Body of pancreas (tissue), 4 donors: ENCODE results near the gene COPZ1.
A peak's percentile ranks its signal among the peaks of the same experiment; 100 is the strongest.

ENCODE experiments used
- POLR2A ChIP-seq, 3 donors: fragments of 450-650 bp; IDR thresholded peaks; one replicate each; pipeline ENCODE4 v1.6.1; 2016; ENCODE audit warnings: antibody characterized with exemption in 3 of 3, mild to moderate bottlenecking in 2 of 3
- TF ChIP-seq, protein P1 (sequence below), 7 experiments: fragments of 450-650 bp in 4 of 7; fragments of 200-600 bp in 3 of 7; sonication (generic) in 3 of 7; IDR thresholded peaks; one replicate each; pipeline ENCODE4 v1.5.1; 2016 to 2019; ENCODE audit warnings: antibody characterized with exemption in 7 of 7

GRCh38 chr12:54384591-54385041 lies 59.7 kb downstream of the COPZ1 start, which contains the start of gene ZNF385A:
- TF ChIP-seq, protein P1, sequence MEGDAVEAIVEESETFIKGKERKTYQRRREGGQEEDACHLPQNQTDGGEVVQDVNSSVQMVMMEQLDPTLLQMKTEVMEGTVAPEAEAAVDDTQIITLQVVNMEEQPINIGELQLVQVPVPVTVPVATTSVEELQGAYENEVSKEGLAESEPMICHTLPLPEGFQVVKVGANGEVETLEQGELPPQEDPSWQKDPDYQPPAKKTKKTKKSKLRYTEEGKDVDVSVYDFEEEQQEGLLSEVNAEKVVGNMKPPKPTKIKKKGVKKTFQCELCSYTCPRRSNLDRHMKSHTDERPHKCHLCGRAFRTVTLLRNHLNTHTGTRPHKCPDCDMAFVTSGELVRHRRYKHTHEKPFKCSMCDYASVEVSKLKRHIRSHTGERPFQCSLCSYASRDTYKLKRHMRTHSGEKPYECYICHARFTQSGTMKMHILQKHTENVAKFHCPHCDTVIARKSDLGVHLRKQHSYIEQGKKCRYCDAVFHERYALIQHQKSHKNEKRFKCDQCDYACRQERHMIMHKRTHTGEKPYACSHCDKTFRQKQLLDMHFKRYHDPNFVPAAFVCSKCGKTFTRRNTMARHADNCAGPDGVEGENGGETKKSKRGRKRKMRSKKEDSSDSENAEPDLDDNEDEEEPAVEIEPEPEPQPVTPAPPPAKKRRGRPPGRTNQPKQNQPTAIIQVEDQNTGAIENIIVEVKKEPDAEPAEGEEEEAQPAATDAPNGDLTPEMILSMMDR (IDR thresholded peaks at IDR 0.05) = no peak
- peak in 1 of 3 donors; percentile 47 for TF ChIP-seq POLR2A (IDR thresholded peaks at IDR 0.05)
